GM21447 (cell line): ENCODE measurements around the gene PTPRN2.

Experiments used
- ATAC-seq: cut with Tn5 transposase; IDR thresholded peaks from one replicate; pipeline ENCODE4 v1.9.1; 2021; ENCODE audit not compliant: unreplicated experiment

Gene PTPRN2

GRCh38 chr7:158291998-158292397, 295.6 kb downstream of the PTPRN2 start:
- ATAC-seq, result no peak

GRCh38 chr7:158289761-158290523, 297.7 kb downstream of the PTPRN2 start:
- ATAC-seq, result no peak

GRCh38 chr7:158289231-158289630, 298.4 kb downstream of the PTPRN2 start:
- no peak for ATAC-seq

GRCh38 chr7:158286210-158286609, 301.4 kb downstream of the PTPRN2 start:
- no peak for ATAC-seq

- no peak for ATAC-seq
Observed at GRCh38 chr7:158285383-158285770, 302.2 kb downstream of the PTPRN2 start.

- no peak for ATAC-seq
Observed at GRCh38 chr7:158284617-158285382, 302.8 kb downstream of the PTPRN2 start.

- no peak for ATAC-seq
Observed at GRCh38 chr7:158284121-158284520, 303.5 kb downstream of the PTPRN2 start.

GRCh38 chr7:158283016-158283974, 304.3 kb downstream of the PTPRN2 start:
- ATAC-seq, result no peak

GRCh38 chr7:158282461-158283001, 305.1 kb downstream of the PTPRN2 start:
- no peak for ATAC-seq

- ATAC-seq, result no peak
Observed at GRCh38 chr7:158281441-158281840, 306.2 kb downstream of the PTPRN2 start.

- no peak for ATAC-seq
Observed at GRCh38 chr7:158280448-158281144, 307.0 kb downstream of the PTPRN2 start.

GRCh38 chr7:158279539-158280447, 307.8 kb downstream of the PTPRN2 start:
- no peak for ATAC-seq

- no peak for ATAC-seq
Observed at GRCh38 chr7:158278745-158279320, 308.8 kb downstream of the PTPRN2 start.

- no peak for ATAC-seq
Observed at GRCh38 chr7:158277219-158278141, 310.1 kb downstream of the PTPRN2 start.

GRCh38 chr7:158276414-158277218, 311.0 kb downstream of the PTPRN2 start:
- no peak for ATAC-seq

GRCh38 chr7:158275711-158276413, 311.8 kb downstream of the PTPRN2 start:
- no peak for ATAC-seq
